OCI-LY3 (cell line): Measurements from ENCODE around the gene YWHAB.

ENCODE experiments used
- H2AFZ ChIP-seq: fragments of 200-600, 300-600 bp; shearing (Covaris generic); 2 replicates; pipeline ENCODE4 v1.6.0; 2014; ENCODE audit warnings: antibody characterized with exemption, low read depth, low read length
- H3K27ac ChIP-seq: fragments of 200-600, 300-600 bp; sonication (generic); 2 replicates; pipeline ENCODE4 v1.5.1; 2014; ENCODE audit warnings: mild to moderate bottlenecking, low read length, moderate library complexity, mixed read lengths
- H3K27me3 ChIP-seq: fragments of 200-600, 300-600 bp; sonication (generic); 2 replicates; pipeline ENCODE4 v1.6.1; 2014; ENCODE audit warnings: low read depth, low read length, mixed read lengths
- H3K36me3 ChIP-seq: fragments of 200-600, 300-600 bp; sonication (generic); replicated peaks from 2 replicates; pipeline ENCODE3; 2014; ENCODE audit warnings: low read depth, low read length, mixed read lengths
- H3K4me1 ChIP-seq: fragments of 300-600, 200-600 bp; sonication (generic); 2 replicates; pipeline ENCODE4 v1.6.1; 2014; ENCODE audit warnings: low read length, mixed read lengths
- H3K4me2 ChIP-seq: fragments of 200-600, 300-600 bp; sonication (generic); 2 replicates; pipeline ENCODE4 v1.6.1; 2014; ENCODE audit warnings: low read length, mixed read lengths
- H3K4me3 ChIP-seq: fragments of 300-600, 200-600 bp; sonication (generic); 2 replicates; pipeline ENCODE4 v1.5.1; 2014; ENCODE audit warnings: antibody characterized with exemption, mild to moderate bottlenecking, low read length, moderate library complexity
- H3K79me2 ChIP-seq: fragments of 300-600, 200-600 bp; shearing (Covaris generic); 2 replicates; pipeline ENCODE4 v1.6.1; 2014; ENCODE audit warnings: mild to moderate bottlenecking, low read length, mixed read lengths
- H3K9ac ChIP-seq: fragments of 300-600, 200-600 bp; shearing (Covaris generic); 2 replicates; pipeline ENCODE4 v1.6.0; 2014; ENCODE audit warnings: mild to moderate bottlenecking, low read length, moderate library complexity
- H3K9me3 ChIP-seq: fragments of 200-600, 300-600 bp; shearing (Covaris generic); 2 replicates; pipeline ENCODE4 v1.6.1; 2014; ENCODE audit warnings: low read length, mixed read lengths; ENCODE audit not compliant: insufficient read depth
- H4K20me1 ChIP-seq: fragments of 200-600, 300-600 bp; sonication (generic); 2 replicates; pipeline ENCODE4 v1.6.1; 2016; ENCODE audit warnings: low read length, mixed read lengths; ENCODE audit not compliant: insufficient read depth
- CTCF ChIP-seq: fragments of 200-600, 300-600 bp; sonication (generic); IDR thresholded peaks from 2 replicates; pipeline ENCODE4 v1.5.1; 2014; ENCODE audit warnings: antibody characterized with exemption, low read length, low read depth
- EZH2phosphoT487 ChIP-seq: fragments of 200-600 bp; shearing (Covaris generic); IDR thresholded peaks from 2 replicates; pipeline ENCODE4 v1.6.1; 2018; ENCODE audit warnings: antibody characterized with exemption, mixed run types, low read depth

YWHAB gene

GRCh38 chr20:44941120-44941691 is 55.7 kb downstream of the YWHAB start:
- Histone ChIP-seq H4K20me1 (0 out of 2 replicates have a peak, but pooled peaks cover 8% of the 10 kb centered on the region), H3K4me3 (no peak overlapping the region), H3K27me3 (no peaks in the 10 kb centered on the region), H3K4me1 (no peaks in the 10 kb centered on the region), H3K27ac (no peak overlapping the region), H3K4me2 (no peak overlapping the region), H2AFZ (no peak overlapping the region), H3K36me3 (peaks cover 67% of the 10 kb centered on the region), H3K79me2 (no peaks in the 10 kb centered on the region), H3K9ac (no peak overlapping the region), H3K9me3 (no peaks in the 10 kb centered on the region)
- TF ChIP-seq CTCF (no peak), EZH2phosphoT487 (no peak)

GRCh38 chr20:44942264-44942973 is 56.9 kb downstream of the YWHAB start:
- no peaks in the 10 kb centered on the region for H3K9me3 ChIP-seq
- H3K4me1 ChIP-seq: no peaks in the 10 kb centered on the region
- H3K9ac ChIP-seq: no peak overlapping the region
- TF ChIP-seq EZH2phosphoT487 (no peak), CTCF (no peak)
- no peak overlapping the region for H3K27ac ChIP-seq
- no peaks in the 10 kb centered on the region for H3K79me2 ChIP-seq
- H3K27me3 ChIP-seq: no peaks in the 10 kb centered on the region
- H3K36me3 ChIP-seq: peaks cover 79% of the 10 kb centered on the region
- no peak overlapping the region for H3K4me3 ChIP-seq
- no peak overlapping the region for H3K4me2 ChIP-seq
- no peak overlapping the region for H2AFZ ChIP-seq
- 0 out of 2 replicates have a peak, but pooled peaks cover 8% of the 10 kb centered on the region for H4K20me1 ChIP-seq

- H3K4me3 ChIP-seq: no peak overlapping the region
- no peaks in the 10 kb centered on the region for H3K27me3 ChIP-seq
- H3K36me3 ChIP-seq: peaks cover 83% of the 10 kb centered on the region
- H3K27ac ChIP-seq: no peak overlapping the region
- H3K9ac ChIP-seq: no peak overlapping the region
- no peaks in the 10 kb centered on the region for H3K4me1 ChIP-seq
- TF ChIP-seq CTCF: no peak
- TF ChIP-seq EZH2phosphoT487: no peak
- H2AFZ ChIP-seq: no peak overlapping the region
- H3K79me2 ChIP-seq: 0 out of 2 replicates have a peak, but pooled peaks cover 6% of the 10 kb centered on the region
- H3K4me2 ChIP-seq: no peak overlapping the region
- H3K9me3 ChIP-seq: no peaks in the 10 kb centered on the region
- H4K20me1 ChIP-seq: 0 out of 2 replicates have a peak, but pooled peaks cover 8% of the 10 kb centered on the region
These were observed 58.3 kb downstream of the YWHAB start for GRCh38 chr20:44943828-44944227.

- H3K27ac ChIP-seq: no peak overlapping the region
- TF ChIP-seq EZH2phosphoT487 (no peak), CTCF (no peak)
- peaks cover 11% of the 10 kb centered on the region; the same call in 1 of the 2 replicates for H3K79me2 ChIP-seq
These were observed 59.8 kb downstream of the YWHAB start for GRCh38 chr20:44945261-44945660.

More at GRCh38 chr20:44945261-44945660, 59.8 kb downstream of the YWHAB start:
- Histone ChIP-seq H4K20me1 (0 out of 2 replicates have a peak, but pooled peaks cover 8% of the 10 kb centered on the region), H3K36me3 (peaks cover 93% of the 10 kb centered on the region), H3K4me2 (no peak overlapping the region), H2AFZ (no peak overlapping the region), H3K9me3 (no peaks in the 10 kb centered on the region), H3K4me1 (no peaks in the 10 kb centered on the region), H3K4me3 (no peak overlapping the region), H3K27me3 (no peaks in the 10 kb centered on the region), H3K9ac (no peak overlapping the region)
